SK-N-SH (cell line): ENCODE data around the gene RAB6B. TPM values are rescaled to one million over a fixed set of nuclear protein-coding genes. Genes with fewer than 3 reads are reported as not detected.

Experiments used
- CTCF ChIA-PET: fragments of 300-600, 350-600 bp; formaldehyde crosslinking; extraction: SDS; loops from one replicate; lab custom pipeline; 2021; lab: Yijun Ruan, JAX
- POLR2A ChIA-PET: fragments of 350-600 bp; sonication (Branson Sonifier 250); formaldehyde crosslinking; extraction: SDS; loops from one replicate; lab custom pipeline; 2020; ENCODE audit warnings: antibody characterized with exemption, inconsistent platforms; lab: Yijun Ruan, JAX
- DNase-seq: peaks from one replicate; pipeline ENCODE4 v3.0.0; 2012
- H2AFZ ChIP-seq: fragments of 200-600 bp; sonication (generic); 2 replicates; pipeline ENCODE4 v1.8.1; 2016; ENCODE audit warnings: antibody characterized with exemption, mild to moderate bottlenecking, low read depth
- H3F3A ChIP-seq: fragments of 200-600 bp; sonication (generic); replicated peaks from 2 replicates; pipeline ENCODE3; 2016; ENCODE audit warnings: antibody characterized with exemption, mild to moderate bottlenecking; ENCODE audit not compliant: insufficient read depth
- H3K27ac ChIP-seq, 2 experiments: fragments of 200-500 bp in 1 of 2; fragments of 200-600 bp in 1 of 2; sonication (Bioruptor generic) in 1 of 2; sonication (generic), shearing (Covaris generic) in 1 of 2; 2 replicates each; pipeline versions ENCODE4 v1.5.1 to v1.6.1; 2014 to 2016; ENCODE audit warnings: low read depth in 2 of 2, inconsistent platforms in 1 of 2, low read length in 1 of 2, mild to moderate bottlenecking in 1 of 2, mixed read lengths in 1 of 2
- H3K27me3 ChIP-seq: fragments of 200-600 bp; sonication (generic), shearing (Covaris generic); 2 replicates; pipeline ENCODE4 v1.6.1; 2016; ENCODE audit warnings: mixed run types; ENCODE audit not compliant: insufficient read depth
- H3K36me3 ChIP-seq, 2 experiments: fragments of 200-500 bp in 1 of 2; fragments of 200-600 bp in 1 of 2; sonication (Bioruptor generic) in 1 of 2; sonication (generic) in 1 of 2; replicated peaks in 1 of 2; 2 replicates each; pipeline versions ENCODE3 to v1.5.1; 2014 to 2016; ENCODE audit warnings: low read length in 1 of 2, mild to moderate bottlenecking in 1 of 2; ENCODE audit not compliant: insufficient read depth in 2 of 2, control insufficient read depth in 1 of 2
- H3K4me1 ChIP-seq, 2 experiments: fragments of 200-500 bp in 1 of 2; fragments of 200-600 bp in 1 of 2; sonication (Bioruptor generic) in 1 of 2; sonication (generic), shearing (Covaris generic) in 1 of 2; 2 replicates each; pipeline versions ENCODE4 v1.5.1 to v1.6.1; 2014 to 2016; ENCODE audit warnings: low read depth in 1 of 2, low read length in 1 of 2, mixed run types in 1 of 2; ENCODE audit not compliant: insufficient read depth in 2 of 2, control insufficient read depth in 1 of 2
- H3K4me2 ChIP-seq: fragments of 200-600 bp; sonication (generic), shearing (Covaris generic); 2 replicates; pipeline ENCODE4 v1.6.1; 2017; ENCODE audit warnings: mixed run types
- H3K4me3 ChIP-seq, 2 experiments: fragments of 200-500 bp in 1 of 2; fragments of 200-600 bp in 1 of 2; sonication (Bioruptor generic) in 1 of 2; sonication (generic), shearing (Covaris generic) in 1 of 2; 2 replicates each; pipeline versions ENCODE4 v1.5.1 to v1.8.1; 2014 to 2016; ENCODE audit warnings: low read depth in 2 of 2, inconsistent platforms in 1 of 2, low read length in 1 of 2, mild to moderate bottlenecking in 1 of 2, mixed read lengths in 1 of 2, moderate library complexity in 1 of 2
- H3K79me2 ChIP-seq: fragments of 200-600 bp; sonication (generic); 2 replicates; pipeline ENCODE4 v1.8.1; 2017; ENCODE audit warnings: mild to moderate bottlenecking; ENCODE audit not compliant: insufficient read depth
- H3K9ac ChIP-seq: fragments of 200-600 bp; sonication (generic); 2 replicates; pipeline ENCODE4 v1.6.1; 2017; ENCODE audit warnings: mixed run types
- H3K9me2 ChIP-seq: fragments of 200-600 bp; sonication (generic); 2 replicates; pipeline ENCODE4 v1.6.1; 2017; ENCODE audit warnings: mixed run types
- H3K9me3 ChIP-seq: fragments of 200-600 bp; sonication (generic); 2 replicates; pipeline ENCODE4 v1.6.1; 2017; ENCODE audit warnings: mixed run types, mild to moderate bottlenecking, moderate library complexity
- H4K20me1 ChIP-seq: fragments of 200-600 bp; sonication (generic); 2 replicates; pipeline ENCODE4 v1.6.1; 2017; ENCODE audit warnings: mild to moderate bottlenecking, mixed run types; ENCODE audit not compliant: insufficient read depth
- ELF1 ChIP-seq: IDR thresholded peaks from 2 replicates; pipeline ENCODE4 v1.4.0; 2012
- EP300 ChIP-seq, 2 experiments: IDR thresholded peaks; 2 replicates each; pipeline versions ENCODE4 v1.4.0 to v1.6.1; 2012; ENCODE audit warnings: borderline replicate concordance in 1 of 2, low read depth in 1 of 2, low read length in 1 of 2
- EZH2phosphoT487 ChIP-seq: fragments of 200-600 bp; sonication (generic); IDR thresholded peaks from 2 replicates; pipeline ENCODE4 v1.6.1; 2017; ENCODE audit warnings: low read depth, mixed run types, mild to moderate bottlenecking, antibody characterized with exemption, moderate library complexity, borderline replicate concordance
- FOSL2 ChIP-seq: IDR thresholded peaks from 2 replicates; pipeline ENCODE4 v1.4.0; 2012; ENCODE audit warnings: low read depth, mild to moderate bottlenecking, moderate library complexity, borderline replicate concordance
- GATA2 ChIP-seq: sonication (generic); formaldehyde crosslinking; IDR thresholded peaks from 2 replicates; pipeline ENCODE4 v1.5.0; 2020; ENCODE audit warnings: mild to moderate bottlenecking, missing genetic modification reagents
- IRF3 ChIP-seq: fragments of 150-350 bp; IDR thresholded peaks from 2 replicates; pipeline ENCODE4 v1.6.1; 2016; ENCODE audit warnings: mild to moderate bottlenecking, low read depth, low read length
- JUND ChIP-seq: IDR thresholded peaks from 2 replicates; pipeline ENCODE4 v1.4.0; 2012
- MAX ChIP-seq: IDR thresholded peaks from 2 replicates; pipeline ENCODE4 v1.4.0; 2012; ENCODE audit warnings: low read depth
- NFIC ChIP-seq: IDR thresholded peaks from 2 replicates; pipeline ENCODE4 v1.4.0; 2012; ENCODE audit warnings: borderline replicate concordance
- NRF1 ChIP-seq: IDR thresholded peaks from 2 replicates; pipeline ENCODE4 v1.6.1; 2012; ENCODE audit warnings: low read depth, mild to moderate bottlenecking, low read length
- POLR2AphosphoS5 ChIP-seq: IDR thresholded peaks from 2 replicates; pipeline ENCODE4 v1.6.1; 2012; ENCODE audit warnings: low read depth, low read length
- RAD21 ChIP-seq: IDR thresholded peaks from 2 replicates; pipeline ENCODE4 v1.6.1; 2012; ENCODE audit warnings: mild to moderate bottlenecking, low read length
- REST ChIP-seq: IDR thresholded peaks from 2 replicates; pipeline ENCODE4 v1.6.1; 2012; ENCODE audit warnings: mild to moderate bottlenecking, low read depth, low read length, moderate library complexity
- RFX5 ChIP-seq: IDR thresholded peaks from 2 replicates; pipeline ENCODE4 v1.6.1; 2012; ENCODE audit warnings: mild to moderate bottlenecking, improper control_type of control experiment, low read length
- SMC3 ChIP-seq: IDR thresholded peaks from 2 replicates; pipeline ENCODE4 v1.6.1; 2012; ENCODE audit warnings: low read depth, low read length, improper control_type of control experiment
- TAF1 ChIP-seq: IDR thresholded peaks from 2 replicates; pipeline ENCODE4 v1.6.1; 2012; ENCODE audit warnings: low read depth, mild to moderate bottlenecking, low read length, moderate library complexity, borderline replicate concordance
- TCF12 ChIP-seq: IDR thresholded peaks from 2 replicates; pipeline ENCODE4 v1.4.0; 2012
- YY1 ChIP-seq: IDR thresholded peaks from 2 replicates; pipeline ENCODE4 v1.4.0; 2012; ENCODE audit warnings: low read depth, mild to moderate bottlenecking
- ZBTB33 ChIP-seq: IDR thresholded peaks from 2 replicates; pipeline ENCODE4 v1.4.0; 2012; ENCODE audit warnings: low read depth, borderline replicate concordance
- WGBS: methylation state at CpG from one replicate; pipeline ENCODE4 v1.1.6; 2017; ENCODE audit warnings: low lambda C conversion rate; 5-methylcytosine and 5-hydroxymethylcytosine counted together
- polyA plus RNA-seq, 3 experiments: library from polyadenylated mRNA; depleted of rRNA; stranded (reverse); fragments of >200 nt; gene quantifications; 2 replicates each; pipeline ENCODE4 v1.2.3, GENCODE V29; 2012
- TF ChIP-seq, protein P1 (sequence below): IDR thresholded peaks from 2 replicates; pipeline ENCODE4 v1.4.0; 2012; ENCODE audit warnings: low read depth, borderline replicate concordance
- TF ChIP-seq, protein P2 (sequence below): fragments of 150-350 bp; IDR thresholded peaks from 2 replicates; pipeline ENCODE4 v1.6.1; 2017; ENCODE audit warnings: antibody characterized with exemption, low read length, low read depth, borderline replicate concordance

RAB6B gene
- polyA plus RNA-seq, 1 of the 3 experiments (the other 2 are of a cell fraction): 9.3 TPM

GRCh38 chr3:133886031-133886722, 9.5 kb downstream of the RAB6B start (continued):
- TF ChIP-seq IRF3 (no peak), POLR2AphosphoS5 (no peak), RFX5 (no peak), MAX (no peak), ELF1 (no peak), FOSL2 (no peak)
- TF ChIP-seq, protein P1, sequence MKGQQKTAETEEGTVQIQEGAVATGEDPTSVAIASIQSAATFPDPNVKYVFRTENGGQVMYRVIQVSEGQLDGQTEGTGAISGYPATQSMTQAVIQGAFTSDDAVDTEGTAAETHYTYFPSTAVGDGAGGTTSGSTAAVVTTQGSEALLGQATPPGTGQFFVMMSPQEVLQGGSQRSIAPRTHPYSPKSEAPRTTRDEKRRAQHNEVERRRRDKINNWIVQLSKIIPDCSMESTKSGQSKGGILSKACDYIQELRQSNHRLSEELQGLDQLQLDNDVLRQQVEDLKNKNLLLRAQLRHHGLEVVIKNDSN: no peak
- TF ChIP-seq, all 33 proteins: peak for 0

DNA sequence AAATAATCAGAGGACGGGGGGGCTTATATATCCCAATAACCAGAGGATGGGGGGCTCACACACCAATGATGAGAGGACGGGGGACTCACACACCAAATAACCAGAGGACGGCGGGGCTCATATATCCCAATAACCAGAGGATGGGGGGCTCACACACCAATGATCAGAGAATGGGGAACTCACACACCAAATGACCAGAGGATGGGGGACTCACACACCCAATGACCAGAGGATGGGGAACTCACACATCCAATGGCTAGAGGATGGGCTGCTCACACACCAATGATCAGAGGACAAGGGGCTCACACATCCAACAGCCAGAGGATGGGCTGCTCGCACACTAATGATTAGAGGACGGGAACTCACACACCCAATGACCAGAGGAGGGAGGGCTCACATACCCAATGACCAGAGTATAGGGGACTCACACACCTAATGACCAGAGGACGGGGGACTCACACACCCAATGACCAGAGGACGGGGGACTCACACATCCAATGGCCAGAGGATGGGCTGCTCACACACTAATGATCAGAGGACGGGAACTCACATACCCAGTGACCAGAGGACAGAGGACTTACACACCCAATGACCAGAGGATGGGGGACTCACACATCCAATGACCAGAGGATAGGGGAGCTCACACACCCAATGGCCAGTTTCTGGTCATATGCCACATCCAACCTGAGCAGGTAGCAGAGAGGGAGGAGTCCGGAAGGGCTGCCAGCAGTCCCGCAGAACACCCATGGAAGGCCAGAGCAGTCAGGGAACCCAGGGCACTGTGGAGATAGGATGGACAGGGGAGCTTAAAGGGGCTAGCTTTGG, 10.6 kb downstream of the RAB6B start:
- Histone ChIP-seq H3F3A (no peaks in the 10 kb centered on the region), H3K36me3 (no peaks in the 10 kb centered on the region), H3K27ac (no peak overlapping the region), H3K27me3 (no peaks in the 10 kb centered on the region; the same call in 1 of the 2 replicates), H4K20me1 (no peaks in the 10 kb centered on the region), H3K9ac (no peak overlapping the region), H3K79me2 (no peaks in the 10 kb centered on the region), H3K4me3 (no peak overlapping the region), H3K9me3 (no peaks in the 10 kb centered on the region), H2AFZ (no peak overlapping the region), H3K4me1 (peaks cover 0 to 2% of the 10 kb centered on the region in 2 experiments; a peak in 1 of 4 replicates), H3K9me2 (no peaks in the 10 kb centered on the region), H3K4me2 (no peak overlapping the region)
- ChIA-PET POLR2A (no interaction called here), CTCF (interaction anchor here (1.2 kb wide), 1 partner anchor 9 kb away, joined by 4 read pairs; no protein-coding TSS in a partner anchor)
- DNase-seq: no peak
- 64% methylated on average over 6 of the region's 11 CpGs for WGBS
- TF ChIP-seq SMC3 (no peak), REST (no peak), FOSL2 (no peak), GATA2 (no peak), YY1 (no peak), EZH2phosphoT487 (no peak), ZBTB33 (no peak), ELF1 (no peak), NRF1 (no peak), JUND (no peak), RAD21 (no peak), TCF12 (no peak), NFIC (no peak), EP300 (IDR thresholded peaks at IDR 0.05; ENCODE audit: borderline replicate concordance in 1 of 2, low read depth in 1 of 2, low read length in 1 of 2) (no peak), TAF1 (no peak)
- TF ChIP-seq, protein P2, sequence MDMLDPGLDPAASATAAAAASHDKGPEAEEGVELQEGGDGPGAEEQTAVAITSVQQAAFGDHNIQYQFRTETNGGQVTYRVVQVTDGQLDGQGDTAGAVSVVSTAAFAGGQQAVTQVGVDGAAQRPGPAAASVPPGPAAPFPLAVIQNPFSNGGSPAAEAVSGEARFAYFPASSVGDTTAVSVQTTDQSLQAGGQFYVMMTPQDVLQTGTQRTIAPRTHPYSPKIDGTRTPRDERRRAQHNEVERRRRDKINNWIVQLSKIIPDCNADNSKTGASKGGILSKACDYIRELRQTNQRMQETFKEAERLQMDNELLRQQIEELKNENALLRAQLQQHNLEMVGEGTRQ: no peak
